ENCODE measurements around the gene CCP110.

The CCP110 gene

DNA sequence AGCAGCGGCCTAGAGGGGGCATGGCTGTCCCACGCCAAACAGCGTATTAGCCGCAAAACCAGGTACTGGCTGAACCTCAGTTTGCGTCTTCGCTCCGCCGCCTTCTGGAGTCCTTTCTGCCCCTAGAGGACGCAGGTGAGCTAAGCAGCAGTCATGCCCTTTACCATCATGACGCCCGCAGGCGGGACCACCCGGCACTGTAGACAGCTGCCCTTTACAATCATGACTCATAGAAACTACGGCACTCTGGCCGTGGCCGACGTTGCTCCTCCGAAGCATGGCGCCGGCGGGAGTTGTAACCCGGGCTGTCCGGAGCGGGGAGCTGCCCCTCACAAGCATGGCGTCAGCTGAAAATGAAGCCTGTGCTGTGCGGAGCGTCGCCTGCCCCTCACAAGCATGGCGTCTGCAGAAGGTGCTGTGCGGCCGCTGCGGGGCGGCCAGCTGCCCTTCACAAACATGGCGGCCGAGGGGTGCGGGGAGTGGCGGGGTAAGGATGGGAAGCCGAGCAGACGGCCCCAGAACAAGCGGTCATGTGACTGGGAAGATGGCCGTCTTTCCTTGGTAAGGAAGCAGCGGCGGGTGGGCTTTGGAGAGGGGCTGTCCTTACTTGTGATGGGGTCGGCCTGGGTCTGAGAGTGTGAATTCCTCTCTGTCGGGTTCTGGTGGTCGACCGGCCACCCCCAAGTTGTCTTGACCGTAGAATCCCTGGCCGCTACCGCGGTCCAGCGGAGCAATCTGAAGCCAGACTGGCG is 31.6 kb downstream of the CCP110 start, which contains the start of gene VPS35L:
TSS of gene VPS35L (plus strand) at position 518 of the 752 bp plus-strand sequence. CDS start at position 545, 27 bp downstream.
- DNase-seq, result peak; percentile 97

- peak; percentile 45 for DNase-seq
Observed at GRCh38 chr16:19555938-19556771, 32.4 kb downstream of the CCP110 start.

GRCh38 chr16:19559242-19559910 is 35.6 kb downstream of the CCP110 start:
- peak; percentile 16 for DNase-seq

DNA sequence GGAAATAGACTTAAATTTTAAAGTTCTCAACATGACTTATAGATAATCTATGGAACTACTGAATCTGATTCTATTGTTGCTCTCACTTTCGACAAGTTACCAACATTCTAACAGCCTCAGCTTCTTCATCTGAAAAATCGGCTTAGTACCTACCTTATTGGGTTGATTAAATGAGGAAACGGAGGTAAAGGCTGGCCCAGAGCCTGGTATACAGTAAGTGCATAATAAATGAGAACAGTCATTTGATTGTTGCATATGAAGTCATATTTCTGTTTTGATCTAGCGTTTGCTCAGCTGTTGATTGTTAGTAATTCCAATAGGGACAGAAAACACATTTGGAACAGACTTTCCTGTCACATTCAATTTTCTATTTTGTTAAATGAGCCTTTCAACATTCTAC is 36.3 kb downstream of the CCP110 start:
- DNase-seq, result no peak

GRCh38 chr16:19563377-19563776 is 39.6 kb downstream of the CCP110 start:
- no peak for DNase-seq

DNA sequence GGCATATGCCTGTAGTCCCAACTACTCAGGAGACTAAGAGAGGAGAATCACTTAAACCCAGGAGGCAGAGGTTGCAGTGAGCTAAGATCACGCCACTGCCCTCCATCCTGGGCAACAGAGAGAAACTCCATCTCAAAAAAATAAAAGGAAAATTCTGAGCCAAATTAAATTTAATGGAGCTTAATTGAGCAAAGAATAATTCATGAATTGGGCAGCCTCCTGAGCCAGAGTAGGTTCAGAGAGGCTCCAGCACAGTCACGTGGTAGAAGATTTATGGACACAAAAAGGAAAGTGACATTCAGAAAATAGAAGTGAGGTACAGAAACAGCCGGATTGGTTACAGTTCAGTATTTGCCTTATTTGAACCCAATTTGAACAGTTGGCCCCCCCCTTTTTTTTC is 42.6 kb downstream of the CCP110 start:
- DNase-seq, result no peak

DNA sequence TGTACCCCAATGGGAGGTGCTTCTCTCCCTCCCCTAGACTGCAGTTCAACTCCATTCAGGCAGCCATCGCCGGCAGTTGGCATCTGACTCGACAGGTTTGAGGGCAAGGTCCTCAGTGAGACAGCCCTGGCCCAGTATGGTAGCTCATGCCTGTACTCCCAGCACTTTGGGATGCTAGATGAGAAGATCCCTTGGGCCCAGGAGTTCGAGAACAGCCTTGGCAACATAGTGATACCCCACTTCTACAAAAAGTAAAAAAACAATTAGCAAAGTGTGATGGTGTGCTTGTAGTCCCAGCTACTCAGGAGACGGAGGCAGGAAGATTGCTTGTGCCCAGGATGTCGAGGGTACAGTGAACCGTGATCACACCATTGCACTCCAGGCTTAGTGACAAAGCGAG is 43.8 kb downstream of the CCP110 start:
- DNase-seq, result no peak

DNA sequence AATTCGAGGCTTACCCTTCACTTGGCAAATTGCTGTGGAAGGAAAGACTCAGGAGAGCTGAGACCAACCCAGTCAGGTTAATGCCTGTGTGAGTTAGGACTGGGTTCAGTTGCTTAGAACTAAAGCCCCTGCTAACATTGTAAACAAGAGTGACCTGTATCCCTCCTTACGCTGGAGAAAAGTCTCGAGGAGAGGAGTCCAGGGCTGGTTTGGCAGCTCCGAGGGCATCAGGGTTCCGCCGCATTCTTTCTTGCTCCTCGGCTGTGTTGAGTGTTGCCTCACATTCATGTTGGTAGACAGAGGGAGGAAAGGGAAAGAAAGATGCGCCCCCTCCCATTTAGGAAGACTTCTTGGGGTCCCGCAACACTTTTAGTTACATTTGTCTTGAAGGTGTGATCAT is 50.3 kb downstream of the CCP110 start:
- DNase-seq, result no peak

DNA sequence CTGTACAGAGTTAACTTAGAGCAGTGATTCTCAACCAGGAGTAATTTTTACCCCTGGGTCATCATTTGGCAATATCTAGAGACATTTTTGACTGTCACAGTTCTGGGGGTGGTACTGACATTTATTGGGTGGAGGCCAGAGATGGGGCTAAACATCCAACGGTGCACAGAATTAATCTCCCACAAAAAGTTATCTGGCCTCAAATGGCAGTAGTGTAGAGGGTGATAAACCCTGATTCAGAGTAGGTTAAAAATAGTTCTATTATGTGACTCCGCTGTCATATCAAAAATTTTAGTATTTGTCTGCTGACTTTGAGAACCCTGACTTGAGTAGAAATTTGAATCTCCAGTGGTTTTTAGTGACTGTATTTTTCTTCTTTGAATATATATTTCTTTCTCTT is 50.9 kb downstream of the CCP110 start:
- DNase-seq, result no peak

DNA sequence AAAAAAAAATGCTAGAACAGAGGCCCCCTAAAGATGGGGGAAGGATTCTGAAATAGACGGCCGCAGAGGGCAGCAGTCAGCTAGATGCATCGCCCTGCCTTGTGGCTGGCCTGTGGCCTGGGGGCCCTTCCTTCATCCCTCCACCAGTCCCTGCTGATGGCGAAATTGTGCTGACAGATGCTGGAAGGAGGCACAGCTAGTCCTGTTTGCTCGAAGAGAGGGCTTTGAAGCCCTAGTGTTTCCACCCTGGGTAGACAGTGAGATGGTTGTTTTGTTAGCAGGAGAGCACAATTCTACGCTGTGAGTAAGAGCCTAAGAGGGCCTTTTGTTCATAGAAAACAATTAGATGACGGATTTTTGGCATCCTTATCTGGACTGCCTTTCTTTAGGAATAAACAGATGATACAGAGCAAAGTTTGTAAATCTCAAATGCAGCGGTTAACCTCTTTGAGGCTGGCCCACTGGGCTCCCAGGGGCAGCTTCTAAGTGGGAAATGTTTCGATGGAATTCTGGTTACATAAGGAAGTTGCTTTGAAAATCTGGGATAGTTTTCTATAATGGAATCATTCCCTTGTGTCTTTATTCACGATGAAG is 54.7 kb downstream of the CCP110 start:
- DNase-seq, result no peak

GRCh38 chr16:19582050-19582831 is 58.5 kb downstream of the CCP110 start:
- DNase-seq, result no peak

DNA sequence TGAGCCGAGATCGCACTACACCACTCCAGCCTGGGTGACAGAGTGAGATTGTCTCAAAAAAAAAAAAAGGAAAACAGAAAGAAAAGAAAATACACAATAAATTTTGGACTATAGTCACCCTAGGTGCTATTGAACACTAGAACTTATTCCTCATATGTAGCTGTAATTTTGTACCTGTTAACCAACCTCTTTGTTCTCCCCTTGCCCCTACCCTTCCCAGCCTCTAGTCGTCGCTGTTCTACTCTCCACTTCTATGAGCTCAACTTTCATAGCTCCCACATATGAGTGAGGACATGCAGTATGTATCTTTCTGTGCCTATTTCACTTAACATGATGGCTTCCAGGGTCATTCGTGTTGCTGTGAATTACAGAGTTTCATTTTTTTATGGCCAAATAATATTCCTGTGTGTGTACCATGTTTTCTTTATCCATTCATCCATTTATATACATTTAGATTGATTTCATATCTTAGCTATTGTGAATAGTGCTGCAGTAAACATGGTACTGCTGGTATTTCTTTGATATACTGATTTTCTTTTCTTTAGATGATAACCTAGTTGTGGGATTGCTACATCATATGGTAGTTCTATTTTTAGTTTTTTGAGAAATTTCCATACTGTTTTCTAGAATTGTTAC is 60.0 kb downstream of the CCP110 start:
- DNase-seq, result peak; percentile 27

GRCh38 chr16:19588661-19589060 is 64.9 kb downstream of the CCP110 start:
- DNase-seq, result peak; percentile 6

- DNase-seq, result no peak
Observed at GRCh38 chr16:19589106-19589505, 65.4 kb downstream of the CCP110 start.

DNA sequence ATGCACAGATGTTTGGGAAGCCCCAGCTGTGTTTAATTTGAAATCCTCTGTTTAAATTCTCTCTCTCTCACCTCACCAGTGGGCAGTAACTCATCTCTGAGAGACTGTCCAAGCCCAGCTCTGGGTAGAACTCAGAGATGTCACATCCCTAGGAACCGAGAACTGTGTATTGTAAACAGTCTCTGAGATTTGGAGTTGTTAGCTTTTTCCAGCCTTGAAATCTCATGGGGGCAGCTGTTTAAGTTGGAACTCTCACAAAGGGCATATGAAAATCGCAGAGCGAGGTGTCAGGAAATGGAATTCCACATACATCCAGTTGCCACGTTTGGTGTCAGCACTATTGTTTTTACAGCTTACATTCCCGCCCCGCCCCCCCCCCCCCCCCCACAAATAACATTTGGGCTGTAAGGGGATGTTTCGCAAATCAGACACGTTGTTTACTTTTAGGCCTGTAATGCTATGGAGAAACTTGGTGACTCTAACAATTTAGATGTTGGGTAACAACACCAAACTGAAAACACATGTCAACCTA is 66.1 kb downstream of the CCP110 start:
- no peak for DNase-seq

DNA sequence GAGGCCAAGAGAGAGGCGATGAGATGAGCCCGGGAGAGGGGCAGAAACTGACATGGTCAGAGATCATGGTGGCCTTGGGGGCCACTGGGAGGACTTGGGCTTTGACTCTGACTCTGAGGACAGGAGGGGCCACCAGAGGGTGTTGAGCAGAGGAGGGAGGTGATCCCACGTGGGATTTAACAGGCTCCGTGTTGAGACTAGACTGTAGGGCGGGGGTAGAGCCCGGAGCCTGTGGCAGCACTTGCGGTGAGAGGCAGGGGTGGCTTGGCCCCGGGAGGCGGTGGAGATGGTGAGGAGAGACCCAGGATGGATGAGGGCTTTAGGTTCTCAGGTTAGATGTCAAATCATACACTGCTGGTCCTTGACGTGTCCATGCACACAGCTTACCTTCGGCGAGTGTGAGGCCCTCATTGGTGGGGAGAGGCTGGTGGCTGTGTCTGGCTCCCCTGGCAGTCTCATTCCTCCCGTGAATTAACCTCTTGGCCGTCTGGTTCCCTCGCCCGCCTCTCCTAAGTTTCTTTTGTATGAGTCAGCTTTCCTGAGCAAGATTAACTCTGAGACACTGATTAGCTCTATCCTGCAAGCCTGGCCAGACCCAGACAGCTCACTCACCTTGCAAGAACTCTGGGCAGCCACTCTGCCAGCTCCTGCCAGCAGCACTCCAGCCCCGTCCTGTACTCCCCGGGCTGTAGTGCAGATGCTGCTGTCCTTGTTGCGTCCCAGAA is 71.5 kb downstream of the CCP110 start:
- no peak for DNase-seq

- DNase-seq, result no peak
Observed at GRCh38 chr16:19598805-19599510, 75.2 kb downstream of the CCP110 start.

- no peak for DNase-seq
Observed at GRCh38 chr16:19599968-19600716, 76.4 kb downstream of the CCP110 start.
